Endodermal cell (in vitro differentiated cells): ENCODE results near the gene BCORL1. TPM values are rescaled to one million over a fixed set of nuclear protein-coding genes. Genes with fewer than 3 reads are reported as not detected.

Experiments
- DNase-seq: peaks from one replicate; pipeline ENCODE4 v3.0.0-alpha.2; 2017
- H3K27ac ChIP-seq: 2 replicates; pipeline ENCODE4 v1.5.1; 2013; ENCODE audit warnings: mild to moderate bottlenecking, low read depth, low read length, moderate library complexity
- H3K27me3 ChIP-seq: 2 replicates; pipeline ENCODE4 v1.6.1; 2013; ENCODE audit warnings: mild to moderate bottlenecking, low read length, moderate library complexity; ENCODE audit not compliant: insufficient read depth, control insufficient read depth, poor library complexity, severe bottlenecking
- H3K36me3 ChIP-seq: 2 replicates; pipeline ENCODE4 v1.7.0; 2013; ENCODE audit warnings: mild to moderate bottlenecking, low read length, moderate library complexity; ENCODE audit not compliant: control insufficient read depth, insufficient read depth
- H3K4me1 ChIP-seq: one replicate; pipeline ENCODE4 v1.7.0; 2013; ENCODE audit warnings: low read length; ENCODE audit not compliant: control insufficient read depth, insufficient read depth
- H3K4me3 ChIP-seq: 2 replicates; pipeline ENCODE4 v1.5.1; 2013; ENCODE audit warnings: mild to moderate bottlenecking, low read length, moderate library complexity
- H3K9ac ChIP-seq: 2 replicates; pipeline ENCODE4 v1.6.1; 2013; ENCODE audit warnings: mild to moderate bottlenecking, low read length, moderate library complexity; ENCODE audit not compliant: poor library complexity, severe bottlenecking; ENCODE audit errors: extremely low read depth
- H3K9me3 ChIP-seq: 2 replicates; pipeline ENCODE4 v1.6.1; 2013; ENCODE audit warnings: mild to moderate bottlenecking, low read length, moderate library complexity; ENCODE audit not compliant: control insufficient read depth
- H3K27ac Mint-ChIP-seq: 2 replicates; pipeline ENCODE4 v1.8.0; 2020; ENCODE audit warnings: mixed read lengths
- H3K27me3 Mint-ChIP-seq: 2 replicates; pipeline ENCODE4 v1.8.0; 2021; ENCODE audit warnings: mild to moderate bottlenecking, mixed read lengths; ENCODE audit not compliant: insufficient read depth
- H3K36me3 Mint-ChIP-seq: 2 replicates; pipeline ENCODE4 v1.8.0; 2020; ENCODE audit warnings: low read depth, mixed read lengths
- H3K4me1 Mint-ChIP-seq: 2 replicates; pipeline ENCODE4 v1.8.0; 2020; ENCODE audit warnings: mixed read lengths
- H3K4me3 Mint-ChIP-seq: 2 replicates; pipeline ENCODE4 v1.8.0; 2020; ENCODE audit warnings: mild to moderate bottlenecking, moderate library complexity, mixed read lengths
- H3K9me3 Mint-ChIP-seq: 2 replicates; pipeline ENCODE4 v1.8.0; 2020; ENCODE audit warnings: mild to moderate bottlenecking, mixed read lengths
- WGBS, 2 experiments: methylation state at CpG; one replicate each; pipeline versions ENCODE4 v1.1.5 to v1.1.7; 2013; ENCODE audit warnings: missing lambda C conversion rate in 2 of 2, mixed read lengths in 1 of 2; ENCODE audit not compliant: insufficient coverage in 1 of 2, insufficient read length in 1 of 2; 5-methylcytosine and 5-hydroxymethylcytosine counted together
- total RNA-seq, 2 donors: library from RNA; stranded (reverse); fragmentation: NEBNext Ultra II Directional in 1 of 2; extraction: Animal tissue kit (Norgen Biotek cat#: 25700) in 1 of 2; gene quantifications; 2 replicates in 1 of 2; 3 replicates in 1 of 2; pipeline ENCODE4 v1.2.1, GENCODE V29; 2021
- TF ChIP-seq, protein P1 (sequence below): fragments of 200-600 bp; sonication (generic); conservative IDR thresholded peaks from 2 replicates; pipeline ENCODE4 v1.5.0; 2021; ENCODE audit warnings: antibody characterized with exemption, mild to moderate bottlenecking

The BCORL1 gene
- total RNA-seq, 2 donors from 2014 or later: 24.5 to 29.9 TPM

DNA sequence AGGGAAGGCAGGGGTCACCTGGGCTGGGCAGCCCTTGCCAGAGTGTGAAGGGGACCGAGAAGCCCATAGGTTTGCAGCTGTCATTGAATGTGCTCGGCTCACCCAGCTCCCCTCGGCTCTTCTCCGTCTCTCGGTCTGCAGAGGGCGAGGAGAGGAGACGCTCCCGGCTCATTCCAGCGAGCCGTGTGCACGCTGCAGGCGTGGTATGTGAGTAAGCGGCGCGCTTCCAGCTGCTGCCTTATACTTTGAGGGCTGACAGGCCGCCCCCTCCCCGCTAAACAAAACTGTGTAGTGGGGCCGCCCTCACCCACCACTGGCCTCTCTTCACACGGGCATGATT lies 23.0 kb upstream of the BCORL1 start:
- Histone ChIP-seq H3K27me3 (peaks cover 55% of the 10 kb centered on the region), H3K27ac (no peak overlapping the region), H3K4me1 (no peaks in the 10 kb centered on the region), H3K9me3 (no peaks in the 10 kb centered on the region), H3K9ac (no peak overlapping the region), H3K4me3 (peak overlapping the region; percentile 40), H3K36me3 (no peaks in the 10 kb centered on the region)
- WGBS, 2 experiments: 2 to 17% methylated on average over 1 to 19 of the region's 19 CpGs
- no peaks in the 10 kb centered on the region for H3K36me3 Mint-ChIP-seq
- H3K9me3 Mint-ChIP-seq: peaks cover 35% of the 10 kb centered on the region
- peak overlapping the region; percentile 39 for H3K4me3 Mint-ChIP-seq
- peaks cover 75% of the 10 kb centered on the region for H3K27me3 Mint-ChIP-seq
- DNase-seq: peak; percentile 59
- H3K27ac Mint-ChIP-seq: no peak overlapping the region
- H3K4me1 Mint-ChIP-seq: no peaks in the 10 kb centered on the region
- TF ChIP-seq, protein P1, sequence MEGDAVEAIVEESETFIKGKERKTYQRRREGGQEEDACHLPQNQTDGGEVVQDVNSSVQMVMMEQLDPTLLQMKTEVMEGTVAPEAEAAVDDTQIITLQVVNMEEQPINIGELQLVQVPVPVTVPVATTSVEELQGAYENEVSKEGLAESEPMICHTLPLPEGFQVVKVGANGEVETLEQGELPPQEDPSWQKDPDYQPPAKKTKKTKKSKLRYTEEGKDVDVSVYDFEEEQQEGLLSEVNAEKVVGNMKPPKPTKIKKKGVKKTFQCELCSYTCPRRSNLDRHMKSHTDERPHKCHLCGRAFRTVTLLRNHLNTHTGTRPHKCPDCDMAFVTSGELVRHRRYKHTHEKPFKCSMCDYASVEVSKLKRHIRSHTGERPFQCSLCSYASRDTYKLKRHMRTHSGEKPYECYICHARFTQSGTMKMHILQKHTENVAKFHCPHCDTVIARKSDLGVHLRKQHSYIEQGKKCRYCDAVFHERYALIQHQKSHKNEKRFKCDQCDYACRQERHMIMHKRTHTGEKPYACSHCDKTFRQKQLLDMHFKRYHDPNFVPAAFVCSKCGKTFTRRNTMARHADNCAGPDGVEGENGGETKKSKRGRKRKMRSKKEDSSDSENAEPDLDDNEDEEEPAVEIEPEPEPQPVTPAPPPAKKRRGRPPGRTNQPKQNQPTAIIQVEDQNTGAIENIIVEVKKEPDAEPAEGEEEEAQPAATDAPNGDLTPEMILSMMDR: no peak

DNA sequence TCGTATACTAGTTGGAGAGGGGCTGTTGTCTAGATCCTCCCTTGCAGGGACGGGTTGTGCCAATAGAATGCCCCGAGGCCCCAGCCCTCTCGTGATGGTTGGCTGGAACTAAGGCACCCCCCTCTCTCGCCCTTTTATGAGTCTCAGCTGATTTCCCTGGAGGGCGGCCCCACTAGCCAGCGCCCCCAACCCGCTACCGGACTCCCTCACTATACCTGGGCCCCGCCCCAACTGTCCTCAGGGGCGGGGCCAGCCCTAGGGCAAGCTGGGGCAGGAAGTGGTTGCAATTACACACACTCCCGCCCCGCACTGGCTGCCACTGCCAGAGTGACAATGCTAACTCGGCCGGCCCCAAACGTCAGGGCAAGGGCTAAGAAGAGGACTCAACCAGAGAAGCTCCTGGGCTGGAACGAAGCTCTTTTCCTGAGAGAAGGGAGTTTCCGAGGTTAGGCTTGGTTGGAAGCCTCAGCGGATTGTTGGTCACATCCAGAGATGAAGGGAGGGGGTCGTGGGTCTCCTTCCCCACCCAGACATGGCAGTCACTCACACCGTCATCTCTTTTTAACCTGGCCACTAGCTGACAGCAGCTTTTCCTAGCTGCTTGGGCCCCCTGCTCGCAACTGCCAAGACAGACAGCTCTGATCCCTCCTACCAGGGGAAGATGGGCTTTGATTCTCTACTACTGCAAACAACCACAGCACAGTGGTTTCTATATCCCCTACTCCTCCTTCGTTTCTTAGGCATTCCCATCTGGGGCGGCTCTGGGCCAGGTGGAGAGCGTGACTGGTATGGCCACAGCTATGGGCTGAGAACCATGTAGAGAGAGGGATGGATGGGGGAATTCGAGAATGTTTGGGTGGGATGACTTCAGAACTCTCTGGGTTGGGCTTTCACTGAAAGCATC lies 21.0 kb upstream of the BCORL1 start:
- no peaks in the 10 kb centered on the region for H3K36me3 Mint-ChIP-seq
- peaks cover 34% of the 10 kb centered on the region for H3K9me3 Mint-ChIP-seq
- H3K27me3 ChIP-seq: peaks cover 36% of the 10 kb centered on the region
- no peak overlapping the region for H3K9ac ChIP-seq
- peak overlapping the region; percentile 51 for H3K4me3 Mint-ChIP-seq
- no peak overlapping the region for H3K27ac ChIP-seq
- 12 to 25% methylated on average over 6 to 25 of the region's 26 CpGs for WGBS, 2 experiments
- H3K4me3 ChIP-seq: peak overlapping the region; percentile 71
- no peaks in the 10 kb centered on the region for H3K36me3 ChIP-seq
- no peaks in the 10 kb centered on the region for H3K9me3 ChIP-seq
- TF ChIP-seq, protein P1: no peak
- peaks cover 70% of the 10 kb centered on the region for H3K27me3 Mint-ChIP-seq
- no peaks in the 10 kb centered on the region for H3K4me1 ChIP-seq
- peak; percentile 88 for DNase-seq
- H3K4me1 Mint-ChIP-seq: no peaks in the 10 kb centered on the region
- H3K27ac Mint-ChIP-seq: no peak overlapping the region

GRCh38 chrX:129963729-129964128 lies 18.7 kb upstream of the BCORL1 start:
- H3K9me3 Mint-ChIP-seq: peaks cover 37% of the 10 kb centered on the region
- no peaks in the 10 kb centered on the region for H3K36me3 Mint-ChIP-seq

More at GRCh38 chrX:129963729-129964128, 18.7 kb upstream of the BCORL1 start:
- TF ChIP-seq, protein P1: no peak
- H3K4me1 Mint-ChIP-seq: no peaks in the 10 kb centered on the region
- no peak overlapping the region for H3K27ac ChIP-seq
- H3K27ac Mint-ChIP-seq: no peak overlapping the region
- DNase-seq: no peak
- no peaks in the 10 kb centered on the region for H3K9me3 ChIP-seq
- peaks cover 20% of the 10 kb centered on the region for H3K27me3 ChIP-seq
- H3K36me3 ChIP-seq: no peaks in the 10 kb centered on the region
- H3K4me1 ChIP-seq: no peaks in the 10 kb centered on the region
- peaks cover 61% of the 10 kb centered on the region for H3K27me3 Mint-ChIP-seq
- no peak overlapping the region for H3K9ac ChIP-seq
- no peak overlapping the region for H3K4me3 ChIP-seq
- H3K4me3 Mint-ChIP-seq: no peak overlapping the region
- WGBS, 2 experiments: 86% methylated on average over 5 of the region's 8 CpGs; no CpG with 5 or more reads in 1 of the 2 experiments
